ENCODE data around the gene FOXK2. TPM values are rescaled to one million over a fixed set of nuclear protein-coding genes. Genes with fewer than 3 reads are reported as not detected.
A peak's percentile ranks its signal among the peaks of the same experiment; 100 is the strongest.

FOXK2 gene
- total and polyA plus RNA-seq, 2 donors from 2014 or later = 13.5 to 37.9 TPM

- Histone ChIP-seq H3K4me1 (ENCODE audit: control insufficient read depth in 2 of 3, insufficient read depth in 2 of 3, low read depth in 1 of 3, low read length in 3 of 3) (peaks cover 6 to 9% (median 6%) of the 10 kb centered on the region in 3 donors), H3K9ac (ENCODE audit: low read length in 3 of 3) (no peak overlapping the region), H3K9me3 (ENCODE audit: control insufficient read depth in 2 of 3, insufficient read depth in 1 of 3, low read length in 3 of 3) (no peaks in the 10 kb centered on the region), H3K27ac (ENCODE audit: low read depth in 2 of 2, low read length in 2 of 2) (peak overlapping the region in 1 of 2 donors; percentile 32), H3K4me3 (ENCODE audit: low read length in 3 of 3) (no peak overlapping the region), H3K36me3 (ENCODE audit: control insufficient read depth in 2 of 3, insufficient read depth in 3 of 3, low read length in 3 of 3) (peaks cover 0 to 23% (median 16%) of the 10 kb centered on the region in 3 donors), H3K27me3 (ENCODE audit: control insufficient read depth, insufficient read depth, low read length) (no peaks in the 10 kb centered on the region)
- DNase-seq (no peak), FAIRE-seq (no peak)
- intact Hi-C loops (cut with DNase I) = no loop called here
- no peak for TF ChIP-seq CTCF (IDR thresholded peaks at IDR 0.05; ENCODE audit: borderline replicate concordance, extremely low read depth, insufficient read depth)
These were observed 83.0 kb downstream of the FOXK2 start for GRCh38 chr17:82602487-82602886.

- DNase-seq = no peak
- no peak for TF ChIP-seq CTCF (IDR thresholded peaks at IDR 0.05; ENCODE audit: borderline replicate concordance, extremely low read depth, insufficient read depth)
- Histone ChIP-seq H3K4me1 (ENCODE audit: control insufficient read depth in 2 of 3, insufficient read depth in 2 of 3, low read depth in 1 of 3, low read length in 3 of 3) (peaks cover 6 to 9% (median 6%) of the 10 kb centered on the region in 3 donors), H3K9me3 (ENCODE audit: control insufficient read depth in 2 of 3, insufficient read depth in 1 of 3, low read length in 3 of 3) (no peaks in the 10 kb centered on the region), H3K4me3 (ENCODE audit: low read length in 3 of 3) (peak overlapping the region in 1 of 3 donors; percentile 26), H3K36me3 (ENCODE audit: control insufficient read depth in 2 of 3, insufficient read depth in 3 of 3, low read length in 3 of 3) (peaks cover 0 to 23% (median 16%) of the 10 kb centered on the region in 3 donors), H3K27me3 (ENCODE audit: control insufficient read depth, insufficient read depth, low read length) (no peaks in the 10 kb centered on the region), H3K9ac (ENCODE audit: low read length in 3 of 3) (no peak overlapping the region), H3K27ac (ENCODE audit: low read depth in 2 of 2, low read length in 2 of 2) (peak overlapping the region; percentile 44 to 66)
- intact Hi-C loops (cut with DNase I) = no loop called here
- FAIRE-seq = no peak
These were observed 83.6 kb downstream of the FOXK2 start for GRCh38 chr17:82602986-82603710.

GRCh38 chr17:82603981-82604448, 84.5 kb downstream of the FOXK2 start:
- TF ChIP-seq CTCF (IDR thresholded peaks at IDR 0.05; ENCODE audit: borderline replicate concordance, extremely low read depth, insufficient read depth) = no peak
- intact Hi-C loops (cut with DNase I) = no loop called here
- FAIRE-seq (no peak), DNase-seq (peak in 4 of 5 donors; percentile 47 to 89 (median 68))
- Histone ChIP-seq H3K4me1 (ENCODE audit: control insufficient read depth in 2 of 3, insufficient read depth in 2 of 3, low read depth in 1 of 3, low read length in 3 of 3) (peaks cover 6 to 9% (median 6%) of the 10 kb centered on the region in 3 donors), H3K27me3 (ENCODE audit: control insufficient read depth, insufficient read depth, low read length) (no peaks in the 10 kb centered on the region), H3K9ac (ENCODE audit: low read length in 3 of 3) (no peak overlapping the region), H3K9me3 (ENCODE audit: control insufficient read depth in 2 of 3, insufficient read depth in 1 of 3, low read length in 3 of 3) (no peaks in the 10 kb centered on the region), H3K4me3 (ENCODE audit: low read length in 3 of 3) (peak overlapping the region in 2 of 3 donors; percentile 1 to 26), H3K27ac (ENCODE audit: low read depth in 2 of 2, low read length in 2 of 2) (peak overlapping the region; percentile 44 to 66), H3K36me3 (ENCODE audit: control insufficient read depth in 2 of 3, insufficient read depth in 3 of 3, low read length in 3 of 3) (peaks cover 0 to 23% (median 13%) of the 10 kb centered on the region in 3 donors)
